Hepatocyte (in vitro differentiated cells): ENCODE data around the gene PNPT1. TPM values are rescaled to one million over a fixed set of nuclear protein-coding genes. Genes with fewer than 3 reads are reported as not detected.

Source experiments
- DNase-seq: peaks from one replicate; pipeline ENCODE4 v3.0.0-alpha.2; 2016; ENCODE audit warnings: low spot score
- H2AFZ ChIP-seq: fragments of 200-600 bp; sonication (generic); 2 replicates; pipeline ENCODE4 v1.6.0; 2016; ENCODE audit warnings: antibody characterized with exemption, mild to moderate bottlenecking
- H3K27ac ChIP-seq: fragments of 200-600 bp; sonication (generic); 2 replicates; pipeline ENCODE4 v1.5.1; 2016; ENCODE audit warnings: mild to moderate bottlenecking
- H3K27me3 ChIP-seq: fragments of 200-600 bp; sonication (generic); 2 replicates; pipeline ENCODE4 v1.6.1; 2016
- H3K36me3 ChIP-seq: fragments of 200-600 bp; sonication (generic); replicated peaks from 2 replicates; pipeline ENCODE4 v1.5.1; 2016; ENCODE audit warnings: low read depth; ENCODE audit not compliant: insufficient read depth
- H3K4me1 ChIP-seq: fragments of 200-600 bp; sonication (generic); 2 replicates; pipeline ENCODE4 v1.5.1; 2016; ENCODE audit warnings: mild to moderate bottlenecking, moderate library complexity; ENCODE audit not compliant: insufficient read depth
- H3K4me2 ChIP-seq: fragments of 200-600 bp; sonication (generic); 2 replicates; pipeline ENCODE4 v1.6.0; 2016
- H3K4me3 ChIP-seq: fragments of 200-600 bp; sonication (generic); 2 replicates; pipeline ENCODE4 v1.5.1; 2016; ENCODE audit warnings: mild to moderate bottlenecking
- H3K79me2 ChIP-seq: fragments of 200-600 bp; sonication (generic); 2 replicates; pipeline ENCODE4 v1.6.0; 2017; ENCODE audit warnings: mild to moderate bottlenecking
- H3K9me2 ChIP-seq: fragments of 200-600 bp; sonication (generic); replicated peaks from 2 replicates; pipeline ENCODE4 v1.6.0; 2017; ENCODE audit warnings: mild to moderate bottlenecking; ENCODE audit not compliant: insufficient read depth
- H3K9me3 ChIP-seq: fragments of 200-600 bp; sonication (generic); 2 replicates; pipeline ENCODE4 v1.5.1; 2016; ENCODE audit warnings: low read depth, mild to moderate bottlenecking
- H4K20me1 ChIP-seq: fragments of 200-600 bp; sonication (generic); 2 replicates; pipeline ENCODE4 v1.6.0; 2016; ENCODE audit warnings: mild to moderate bottlenecking; ENCODE audit not compliant: insufficient read depth, poor library complexity, severe bottlenecking
- CTCF ChIP-seq: fragments of 200-600 bp; sonication (generic); IDR thresholded peaks from 2 replicates; pipeline ENCODE4 v1.5.1; 2016; ENCODE audit warnings: antibody characterized with exemption, mild to moderate bottlenecking; ENCODE audit not compliant: poor library complexity
- EZH2 ChIP-seq: fragments of 200-600 bp; sonication (generic); IDR thresholded peaks from 2 replicates; pipeline ENCODE4 v1.6.1; 2016; ENCODE audit warnings: antibody characterized with exemption, mild to moderate bottlenecking, borderline replicate concordance
- EZH2phosphoT487 ChIP-seq: fragments of 200-600 bp; sonication (generic); IDR thresholded peaks from one replicate; pipeline ENCODE4 v1.6.1; 2018; ENCODE audit warnings: antibody characterized with exemption, mild to moderate bottlenecking, low read depth, moderate library complexity; ENCODE audit not compliant: unreplicated experiment, severe bottlenecking
- WGBS: methylation state at CpG from one replicate; pipeline ENCODE4 v1.1.6; 2016; ENCODE audit warnings: low lambda C conversion rate; ENCODE audit errors: missing lambda C conversion rate; 5-methylcytosine and 5-hydroxymethylcytosine counted together
- polyA plus RNA-seq: library from polyadenylated mRNA; unstranded; fragments of >200 nt; fragmentation: Nextera tagmentation; extraction: Ambion mirVana; gene quantifications from 2 replicates; pipeline ENCODE4 v1.2.1, GENCODE V29; 2016
- total RNA-seq: library from RNA; depleted of rRNA; stranded (reverse); fragments of >200 nt; gene quantifications from 2 replicates; pipeline ENCODE4 v1.2.3, GENCODE V29; 2014

PNPT1 gene
- total and polyA plus RNA-seq, 2 experiments from 2014 or later = 15.6 to 23.7 TPM

- WGBS = 95% methylated on average over 3 of the region's 3 CpGs
- no peaks in the 10 kb centered on the region for H3K9me2 ChIP-seq
Measured at GRCh38 chr2:55672630-55673029, 21.0 kb downstream of the PNPT1 start.

GRCh38 chr2:55668956-55669355 is 24.7 kb downstream of the PNPT1 start:
- Histone ChIP-seq H3K27me3 (no peaks in the 10 kb centered on the region), H3K27ac (no peak overlapping the region), H3K79me2 (no peaks in the 10 kb centered on the region), H3K4me2 (no peak overlapping the region), H3K4me3 (no peak overlapping the region), H4K20me1 (no peaks in the 10 kb centered on the region), H3K9me2 (no peaks in the 10 kb centered on the region), H3K36me3 (no peaks in the 10 kb centered on the region), H3K9me3 (no peaks in the 10 kb centered on the region), H3K4me1 (no peaks in the 10 kb centered on the region), H2AFZ (no peak overlapping the region)
- no peak for TF ChIP-seq EZH2phosphoT487
- no peak for TF ChIP-seq CTCF
- no peak for TF ChIP-seq EZH2
- DNase-seq = no peak

More at GRCh38 chr2:55672630-55673029, 21.0 kb downstream of the PNPT1 start:
- Histone ChIP-seq H4K20me1 (no peaks in the 10 kb centered on the region), H3K4me1 (no peaks in the 10 kb centered on the region), H3K4me3 (no peak overlapping the region), H3K4me2 (no peak overlapping the region), H3K79me2 (no peaks in the 10 kb centered on the region), H3K27ac (no peak overlapping the region), H2AFZ (no peak overlapping the region), H3K36me3 (no peaks in the 10 kb centered on the region), H3K9me3 (no peaks in the 10 kb centered on the region), H3K27me3 (no peaks in the 10 kb centered on the region)
- no peak for DNase-seq
- TF ChIP-seq EZH2phosphoT487 = no peak
- TF ChIP-seq CTCF = no peak
- TF ChIP-seq EZH2 = no peak

GRCh38 chr2:55653255-55653654 is 40.4 kb downstream of the PNPT1 start:
- WGBS = 100% methylated on average over 2 of the region's 2 CpGs
- TF ChIP-seq EZH2phosphoT487 (no peak), EZH2 (no peak), CTCF (no peak)
- Histone ChIP-seq H2AFZ (no peak overlapping the region), H3K79me2 (no peaks in the 10 kb centered on the region), H3K36me3 (no peaks in the 10 kb centered on the region), H3K9me2 (no peaks in the 10 kb centered on the region), H3K27me3 (no peaks in the 10 kb centered on the region), H3K4me1 (no peaks in the 10 kb centered on the region), H3K9me3 (no peaks in the 10 kb centered on the region), H3K4me3 (no peak overlapping the region), H4K20me1 (no peaks in the 10 kb centered on the region), H3K4me2 (no peak overlapping the region), H3K27ac (no peak overlapping the region)
- DNase-seq = no peak

- H3K27ac ChIP-seq = no peak overlapping the region
- no peaks in the 10 kb centered on the region for H3K36me3 ChIP-seq
- H2AFZ ChIP-seq = no peak overlapping the region
- no peak overlapping the region for H3K4me2 ChIP-seq
- no peak overlapping the region for H3K4me3 ChIP-seq
- TF ChIP-seq CTCF (no peak), EZH2phosphoT487 (no peak), EZH2 (no peak)
- WGBS = 100% methylated on average over 1 of the region's 1 CpG
- H3K4me1 ChIP-seq = no peaks in the 10 kb centered on the region
- H3K9me3 ChIP-seq = no peaks in the 10 kb centered on the region
- H3K27me3 ChIP-seq = no peaks in the 10 kb centered on the region
- H3K79me2 ChIP-seq = no peaks in the 10 kb centered on the region
- DNase-seq = no peak
- no peaks in the 10 kb centered on the region for H4K20me1 ChIP-seq
- no peaks in the 10 kb centered on the region for H3K9me2 ChIP-seq
Measured at GRCh38 chr2:55649211-55649610, 44.4 kb downstream of the PNPT1 start.
